Brain microvascular endothelial cell (primary cell): ENCODE results near the gene MYG1.

ENCODE experiments used
- DNase-seq: peaks from one replicate; pipeline ENCODE4 v3.0.0-alpha.2; 2020
- H3K27ac ChIP-seq: fragments of 250-450 bp; sonication (Bioruptor Pico); 2 replicates; pipeline ENCODE4 v1.5.1; 2020; ENCODE audit warnings: mild to moderate bottlenecking, moderate library complexity
- H3K27me3 ChIP-seq: fragments of 250-450 bp; sonication (Bioruptor Pico); replicated peaks from 2 replicates; pipeline ENCODE4 v1.5.1; 2020; ENCODE audit warnings: mild to moderate bottlenecking
- H3K36me3 ChIP-seq: fragments of 250-450 bp; sonication (Bioruptor Pico); replicated peaks from 2 replicates; pipeline ENCODE4 v1.5.1; 2020; ENCODE audit warnings: mild to moderate bottlenecking
- H3K4me3 ChIP-seq: 2 replicates; pipeline ENCODE4 v1.5.1; 2011; ENCODE audit warnings: low read depth, mild to moderate bottlenecking, control low read depth, low read length, moderate library complexity
- CTCF ChIP-seq: IDR thresholded peaks from 2 replicates; pipeline ENCODE4 v1.5.1; 2011; ENCODE audit warnings: low read depth, mild to moderate bottlenecking, moderate library complexity, low read length, control low read depth, inconsistent platforms; ENCODE audit errors: missing control alignments
- in situ Hi-C: cut with HindIII; loops from 2 replicates; pipeline ENCODE4 v1.10.0; 2017; ENCODE audit warnings: low sequenced_read_pairs, low pct_ligation_motif_present

The MYG1 gene

GRCh38 chr12:53338916-53339315 lies 39.4 kb downstream of the MYG1 start:
- TF ChIP-seq CTCF, result no peak
- Histone ChIP-seq H3K36me3 (no peaks in the 10 kb centered on the region), H3K4me3 (no peak overlapping the region), H3K27me3 (peaks cover 25% of the 10 kb centered on the region), H3K27ac (no peak overlapping the region)
- in situ Hi-C loops, result no loop called here
- DNase-seq, result no peak

- Histone ChIP-seq H3K4me3 (no peak overlapping the region), H3K36me3 (no peaks in the 10 kb centered on the region), H3K27ac (no peak overlapping the region), H3K27me3 (peaks cover 25% of the 10 kb centered on the region)
- DNase-seq, result no peak
- in situ Hi-C loops, result no loop called here
- TF ChIP-seq CTCF, result no peak
Measured at GRCh38 chr12:53340398-53340797, 40.9 kb downstream of the MYG1 start.

- peaks cover 3% of the 10 kb centered on the region for H3K27me3 ChIP-seq
- DNase-seq, result no peak
- in situ Hi-C loops, result no loop called here
- TF ChIP-seq CTCF, result no peak
- no peak overlapping the region for H3K4me3 ChIP-seq
- no peaks in the 10 kb centered on the region for H3K36me3 ChIP-seq
- no peak overlapping the region for H3K27ac ChIP-seq
Measured at GRCh38 chr12:53343449-53343848, 44.0 kb downstream of the MYG1 start.

- no peak for DNase-seq
Measured at GRCh38 chr12:53343969-53344368, 44.5 kb downstream of the MYG1 start.

GRCh38 chr12:53344487-53344823 lies 45.0 kb downstream of the MYG1 start:
- in situ Hi-C loops, result no loop called here
- H3K27ac ChIP-seq, result no peak overlapping the region

More at GRCh38 chr12:53343969-53344368, 44.5 kb downstream of the MYG1 start:
- in situ Hi-C loops, result no loop called here
- no peak for TF ChIP-seq CTCF
- H3K27ac ChIP-seq, result no peak overlapping the region
- H3K36me3 ChIP-seq, result no peaks in the 10 kb centered on the region
- no peak overlapping the region for H3K4me3 ChIP-seq
- H3K27me3 ChIP-seq, result no peaks in the 10 kb centered on the region

More at GRCh38 chr12:53344487-53344823, 45.0 kb downstream of the MYG1 start:
- Histone ChIP-seq H3K4me3 (peak overlapping the region; percentile 33), H3K36me3 (no peaks in the 10 kb centered on the region), H3K27me3 (no peaks in the 10 kb centered on the region)
- DNase-seq, result no peak
- no peak for TF ChIP-seq CTCF
